Ishikawa (cell line): ENCODE measurements around the gene PDE8A.

Source experiments
- CEBPB ChIP-seq: IDR thresholded peaks from 2 replicates; pipeline ENCODE4 v1.6.1; 2012
- CREB1 ChIP-seq: IDR thresholded peaks from 2 replicates; pipeline ENCODE4 v1.6.1; 2012; ENCODE audit warnings: low read depth
- EGR1 ChIP-seq: IDR thresholded peaks from 2 replicates; pipeline ENCODE4 v1.6.1; 2012
- EP300 ChIP-seq: IDR thresholded peaks from 2 replicates; pipeline ENCODE4 v1.6.1; 2012; ENCODE audit warnings: borderline replicate concordance
- NFIC ChIP-seq: IDR thresholded peaks from 2 replicates; pipeline ENCODE4 v1.6.1; 2012
- RAD21 ChIP-seq: IDR thresholded peaks from 2 replicates; pipeline ENCODE4 v1.6.1; 2012; ENCODE audit warnings: low read depth
- REST ChIP-seq: IDR thresholded peaks from 2 replicates; pipeline ENCODE4 v1.6.1; 2012; ENCODE audit warnings: low read depth, mild to moderate bottlenecking
- TAF1 ChIP-seq: IDR thresholded peaks from 2 replicates; pipeline ENCODE4 v1.6.1; 2012; ENCODE audit warnings: low read depth, mild to moderate bottlenecking

GRCh38 chr15:84991014-84991712 is 9.5 kb downstream of the PDE8A start:
- TF ChIP-seq EGR1 (no peak), CREB1 (no peak), CEBPB (no peak), EP300 (no peak), RAD21 (no peak), NFIC (no peak), TAF1 (no peak), REST (no peak)
